NCI-H526 (cell line): ENCODE measurements around the gene SH3RF1.

Experiments used
- DNase-seq, 2 experiments: peaks; one replicate each; lab custom pipeline; 2025; lab: John Stamatoyannopoulos, UW

SH3RF1 gene

GRCh38 chr4:169251291-169252235, 19.2 kb downstream of the SH3RF1 start:
- no peak for DNase-seq

DNA sequence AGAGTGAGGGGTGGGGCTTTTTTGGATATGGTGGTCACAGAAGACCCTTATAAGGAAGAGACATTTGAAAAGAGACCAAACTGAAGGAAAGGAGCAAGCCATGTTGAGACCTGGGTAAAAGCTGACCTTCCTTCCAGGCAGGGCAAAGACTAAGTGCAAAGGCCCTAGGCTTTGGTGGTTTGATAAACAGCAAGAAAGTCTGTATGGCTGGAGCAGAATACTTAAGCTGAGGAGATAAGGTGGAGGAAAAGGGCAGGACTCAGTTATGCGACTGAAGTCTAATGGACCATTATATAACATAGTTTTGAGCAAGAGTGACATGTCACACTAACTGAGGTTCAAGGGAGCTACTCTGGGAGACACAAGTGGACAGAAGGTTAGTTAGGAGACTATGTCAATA, 20.0 kb downstream of the SH3RF1 start:
- DNase-seq: no peak

GRCh38 chr4:169249999-169250398, 20.8 kb downstream of the SH3RF1 start:
- DNase-seq: no peak

GRCh38 chr4:169249214-169249973, 21.4 kb downstream of the SH3RF1 start:
- no peak for DNase-seq

DNA sequence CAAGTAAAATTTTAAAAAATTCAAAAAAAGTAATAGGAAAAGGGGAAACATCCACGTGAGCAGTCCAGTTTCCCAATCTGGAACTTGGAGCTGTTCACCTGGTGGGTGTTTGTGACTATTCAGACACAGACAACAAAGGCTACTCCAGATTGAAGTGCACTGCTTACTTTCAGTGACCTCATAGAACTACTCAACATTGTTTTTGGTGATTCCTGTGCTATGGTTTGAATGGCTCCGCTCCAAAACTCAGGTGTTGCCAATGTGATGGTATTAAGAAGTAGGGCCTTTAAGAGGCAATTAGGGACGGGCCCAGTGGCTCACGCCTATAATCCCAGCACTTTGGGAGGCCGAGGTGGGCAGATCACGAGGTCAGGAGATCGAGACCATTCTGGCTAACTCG, 22.1 kb downstream of the SH3RF1 start:
- DNase-seq: no peak

DNA sequence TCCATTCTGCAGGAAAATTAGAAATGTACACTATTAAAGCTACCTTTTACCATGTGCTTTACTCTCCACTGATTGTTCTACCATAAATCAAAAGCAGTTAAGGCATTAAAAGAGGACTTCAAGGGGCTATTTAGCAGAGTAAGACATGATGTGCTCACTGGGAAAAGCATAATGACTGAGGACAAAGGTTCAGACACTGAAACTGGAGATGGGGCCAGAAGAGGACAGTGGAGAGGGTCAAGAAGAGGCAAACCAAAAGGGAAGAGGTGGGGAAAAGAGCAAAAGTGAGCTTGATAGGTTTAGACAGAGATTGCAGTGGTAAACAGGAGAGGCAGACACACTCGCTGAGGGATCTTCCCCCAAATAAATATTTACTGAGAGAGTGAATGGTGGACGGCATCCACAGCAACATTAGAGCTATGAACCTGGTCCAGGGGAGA, 23.8 kb downstream of the SH3RF1 start:
- no peak for DNase-seq

- no peak for DNase-seq
These were observed 24.5 kb downstream of the SH3RF1 start for GRCh38 chr4:169246279-169246678.

DNA sequence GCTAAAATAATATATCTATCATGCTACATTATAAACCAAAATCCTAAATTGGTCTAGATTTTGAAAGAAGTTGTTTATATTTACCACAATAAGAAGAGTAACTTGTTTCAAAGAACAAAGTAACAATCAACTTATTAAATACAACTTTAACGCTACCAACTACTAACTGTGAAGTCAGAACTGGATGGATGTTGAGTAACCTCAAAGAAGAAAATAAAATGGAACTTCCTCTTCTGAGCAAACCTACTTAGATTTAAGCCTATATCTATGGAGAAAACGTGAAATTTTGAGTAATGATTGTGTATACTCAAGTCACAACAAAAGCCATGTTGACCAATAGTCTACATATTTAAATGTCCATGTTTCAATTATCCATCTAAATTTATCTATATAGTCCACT, 25.7 kb downstream of the SH3RF1 start:
- DNase-seq: no peak

DNA sequence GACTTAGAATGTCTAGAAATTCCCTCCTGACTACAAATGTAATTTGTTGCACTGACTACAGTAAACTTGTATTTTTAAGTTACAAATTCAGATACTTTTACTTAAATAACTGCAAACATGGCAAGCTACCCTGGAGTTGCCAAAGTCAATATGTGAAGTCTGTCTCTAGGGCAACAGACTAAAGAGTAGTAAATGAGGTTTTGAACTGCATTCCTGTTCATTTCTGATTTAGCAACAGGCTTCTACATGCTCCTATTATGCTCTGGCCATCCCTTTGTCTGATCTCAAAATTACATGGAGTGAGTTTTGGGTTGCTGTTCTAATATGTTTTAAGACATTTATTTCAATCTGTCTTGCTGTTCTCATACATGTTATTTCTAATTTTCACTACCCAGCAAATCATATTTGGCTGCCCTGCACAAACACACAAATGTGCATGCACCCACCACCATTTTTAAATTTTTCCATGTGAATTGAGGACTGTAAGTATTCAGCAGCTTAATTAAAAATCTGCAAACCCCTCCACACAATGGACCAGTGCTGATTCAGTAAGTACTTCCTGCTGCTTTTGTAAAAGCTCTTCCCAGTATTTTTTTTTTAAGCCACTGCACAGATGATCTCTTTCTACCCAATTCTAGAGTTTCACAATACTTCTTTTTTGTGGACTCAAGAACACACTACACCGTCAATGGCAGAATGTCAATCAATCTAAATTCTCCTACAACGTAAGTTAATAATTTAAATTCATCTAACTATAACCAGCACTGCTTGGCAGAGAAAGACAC, 26.7 kb downstream of the SH3RF1 start:
- no peak for DNase-seq

GRCh38 chr4:169241464-169241863, 29.3 kb downstream of the SH3RF1 start:
- DNase-seq: no peak

DNA sequence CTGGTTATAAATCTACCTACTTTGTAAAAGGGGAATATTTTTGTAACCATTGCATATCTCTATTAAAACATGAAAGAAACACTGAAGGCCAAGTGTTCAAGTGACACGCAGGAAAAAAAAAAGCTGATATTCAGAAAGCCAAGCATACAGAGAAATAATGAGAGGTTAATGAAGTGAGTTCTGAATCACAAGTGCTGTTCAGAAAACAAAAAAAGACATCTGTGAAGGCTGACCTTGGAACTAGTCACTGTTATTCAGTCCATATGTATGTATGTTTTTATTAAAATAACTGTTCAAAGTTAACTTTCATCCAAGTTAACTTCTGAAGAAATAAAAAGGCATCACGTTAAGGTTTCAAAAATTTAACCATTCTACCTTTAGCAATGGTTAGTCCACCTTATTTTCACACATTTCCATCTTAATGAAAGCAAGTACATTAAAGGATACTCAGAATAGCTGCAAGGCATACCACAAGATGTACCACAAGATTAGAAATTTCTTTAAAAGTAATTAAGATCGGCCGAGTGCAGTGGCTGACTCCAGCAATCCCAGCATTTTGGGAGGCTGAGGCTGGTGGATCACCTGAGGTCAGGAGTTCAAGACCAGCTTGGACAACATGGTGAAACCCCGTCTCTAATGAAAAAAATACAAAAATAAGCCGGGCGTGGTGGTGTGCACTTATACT, 31.4 kb downstream of the SH3RF1 start:
- no peak for DNase-seq

DNA sequence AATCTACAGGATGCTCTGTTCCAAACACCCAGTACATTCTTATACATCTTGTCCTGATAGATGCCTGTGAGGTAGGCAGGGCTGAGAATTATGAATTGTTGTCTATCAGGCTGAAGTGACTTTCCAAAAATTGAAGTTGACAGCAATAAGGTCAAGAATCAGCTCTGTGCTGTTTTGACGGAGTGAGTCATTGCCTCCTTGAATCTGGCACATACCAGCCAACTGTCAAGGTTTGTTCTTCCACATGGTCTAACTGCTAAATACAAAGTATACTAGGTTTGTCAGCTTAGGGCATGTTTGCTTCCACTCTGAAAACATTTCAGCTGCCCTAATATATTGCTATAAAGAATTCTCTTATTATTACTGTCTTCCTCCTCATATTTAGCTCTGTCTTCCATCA, 32.3 kb downstream of the SH3RF1 start:
- no peak for DNase-seq

GRCh38 chr4:169236873-169237626, 33.7 kb downstream of the SH3RF1 start:
- DNase-seq: no peak

GRCh38 chr4:169236078-169236477, 34.7 kb downstream of the SH3RF1 start:
- no peak for DNase-seq

DNA sequence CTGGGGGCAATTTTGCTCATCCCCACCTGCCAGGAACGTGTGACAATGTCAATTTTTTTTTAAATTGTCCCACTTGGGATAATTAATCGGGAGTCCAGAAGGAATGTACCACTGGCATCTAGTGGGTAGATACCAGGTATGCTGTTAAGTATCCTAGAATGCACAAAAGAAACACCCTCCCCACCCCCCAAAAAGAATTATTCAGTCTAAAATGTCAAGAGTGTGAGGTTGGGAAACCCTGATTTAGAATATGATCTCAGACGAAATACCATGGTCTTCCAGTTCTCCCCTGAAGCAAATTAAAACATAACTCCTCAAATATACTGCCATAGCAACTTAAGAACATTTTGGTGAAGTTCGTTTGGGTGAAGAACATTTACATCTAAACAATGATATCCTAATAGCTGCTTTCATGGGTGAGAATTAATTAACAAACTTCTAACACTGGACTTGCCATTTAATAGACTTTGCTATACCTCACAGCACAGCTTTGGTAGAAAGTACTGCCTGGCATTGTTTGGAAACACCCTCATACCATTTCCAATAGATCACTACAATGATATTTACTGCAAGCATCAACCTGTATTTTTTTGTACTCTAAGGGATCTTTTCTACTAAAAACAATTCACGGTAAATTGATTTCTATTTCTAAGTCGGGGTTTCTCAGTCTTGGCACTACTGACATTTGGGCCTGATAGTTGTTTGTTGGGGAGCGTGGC, 36.5 kb downstream of the SH3RF1 start:
- no peak for DNase-seq

DNA sequence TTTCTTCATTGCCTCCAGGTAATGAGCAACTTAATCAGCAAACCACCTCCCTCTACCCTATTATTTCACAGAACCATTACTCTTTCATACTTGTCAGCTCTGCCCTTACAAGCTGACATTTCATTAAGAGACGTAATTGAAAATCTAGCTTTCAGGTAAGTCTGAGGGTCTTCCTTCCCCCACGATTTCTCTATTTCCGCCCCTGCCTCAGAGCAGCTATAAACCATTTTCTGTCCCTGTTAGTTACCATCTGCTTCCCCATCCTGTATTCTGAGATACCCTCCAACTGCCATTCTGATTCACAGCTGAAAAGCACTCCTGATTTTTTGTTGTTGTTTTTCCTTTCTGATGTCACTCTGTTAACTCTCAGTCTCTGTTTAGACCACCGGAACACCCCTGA, 37.1 kb downstream of the SH3RF1 start:
- DNase-seq: no peak

DNA sequence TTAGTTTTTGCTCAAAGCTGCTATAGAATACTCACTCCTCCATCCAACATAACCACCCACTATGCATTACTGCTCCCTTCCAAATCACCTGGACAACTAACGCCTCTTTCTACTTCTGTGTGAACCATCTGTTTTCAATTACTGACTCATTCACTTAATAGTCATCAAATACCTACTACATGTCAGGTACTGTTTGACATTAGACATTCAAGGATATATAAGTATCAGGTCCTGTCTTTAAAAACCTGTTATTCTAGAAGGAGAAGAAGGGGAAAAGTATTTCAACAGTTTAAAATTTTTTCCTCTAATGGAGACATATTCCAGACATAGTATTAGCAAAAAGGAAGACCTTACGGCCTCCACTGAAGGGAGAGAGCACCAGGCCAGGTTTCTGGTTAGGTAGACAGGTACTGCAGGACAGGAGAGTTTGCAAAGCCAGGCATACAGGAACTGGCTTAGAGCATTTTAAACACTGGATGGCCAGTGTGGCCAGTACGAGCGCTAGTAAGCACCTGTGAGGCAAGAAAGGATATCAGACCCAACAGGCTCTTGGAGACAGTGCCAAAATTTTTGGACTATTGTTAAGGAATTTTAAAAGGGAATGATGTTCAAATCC, 39.0 kb downstream of the SH3RF1 start:
- DNase-seq: no peak

DNA sequence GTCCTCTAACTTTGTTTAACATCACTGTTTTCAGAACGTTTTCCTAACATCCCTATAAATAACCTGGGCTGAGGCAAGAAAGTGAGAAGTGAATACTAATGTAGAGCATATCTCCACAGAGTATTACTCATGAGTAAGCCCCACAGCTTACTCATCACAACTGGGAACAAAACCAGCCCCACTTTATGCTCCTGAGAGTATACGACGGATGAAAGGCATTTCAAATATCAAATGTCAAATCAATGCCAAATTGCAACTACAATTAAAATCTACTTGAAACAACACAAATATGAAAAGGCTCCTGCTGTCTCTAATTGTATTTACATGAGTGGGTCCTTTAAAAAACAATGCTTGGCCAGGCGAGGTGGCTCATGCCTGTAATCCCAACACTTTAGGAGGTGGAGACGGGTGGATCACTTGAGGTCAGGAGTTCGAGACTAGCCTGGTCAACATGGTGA, 41.2 kb downstream of the SH3RF1 start:
- no peak for DNase-seq

- no peak for DNase-seq
These were observed 42.7 kb downstream of the SH3RF1 start for GRCh38 chr4:169228076-169228475.

DNA sequence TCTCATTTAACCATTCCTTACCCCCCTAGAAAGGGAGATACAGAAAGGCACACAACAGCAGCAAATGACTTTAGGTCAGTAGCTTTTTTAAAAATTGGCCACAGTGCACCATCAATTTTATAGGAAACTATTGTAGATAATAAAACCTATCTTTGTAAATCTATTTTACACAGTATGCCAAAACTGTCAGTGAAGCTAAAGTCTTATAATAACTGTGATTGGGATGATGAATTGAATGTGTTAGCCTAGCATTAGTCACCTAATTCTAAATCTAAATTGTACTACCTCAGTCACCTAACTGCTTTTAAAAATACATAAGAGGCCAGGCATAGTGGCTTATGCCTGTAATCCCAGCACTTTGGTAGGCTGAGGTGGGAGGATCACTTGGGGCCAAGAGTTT, 44.2 kb downstream of the SH3RF1 start:
- no peak for DNase-seq
